Measurements from ENCODE around the gene SDHD.
"Not testable (repeated sequence)": the region's sequence is repeated elsewhere in the genome, so short reads cannot be mapped to it uniquely, and the experiment has no call there.

The SDHD gene

GRCh38 chr11:112086422-112087191 is at the start of gene SDHD, which contains the start of gene TIMM8B:
Gene SDHD, plus strand, starts transcription at chr11:112086873. Its CDS starts 35 bp downstream, at chr11:112086908.
Gene TIMM8B, minus strand, starts transcription at chr11:112086756. Its CDS starts 33 bp downstream, at chr11:112086723.
- peak; percentile 96 for DNase-seq

DNA sequence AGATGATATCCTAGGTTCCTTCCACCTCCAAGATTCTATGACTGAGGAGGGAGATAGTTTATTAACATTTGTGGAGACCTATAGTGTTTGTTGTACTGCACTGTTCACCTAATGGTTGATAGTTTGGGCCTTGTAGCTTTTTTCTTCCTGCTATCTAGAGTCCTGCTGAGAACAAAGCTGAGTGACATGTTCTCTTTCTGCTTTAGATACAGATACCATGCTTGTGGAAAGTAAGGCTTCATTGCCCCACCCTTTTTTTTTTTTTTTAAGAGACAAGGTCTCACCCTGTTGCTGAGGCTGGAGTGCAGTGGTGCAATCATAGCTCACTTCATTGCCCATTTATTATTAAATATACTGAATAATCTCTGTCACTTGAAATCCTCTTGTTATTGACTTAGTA is 49.1 kb upstream of the SDHD start:
- no peak for DNase-seq

- no peak for DNase-seq
These were observed 44.3 kb upstream of the SDHD start for GRCh38 chr11:112042161-112042960.

GRCh38 chr11:112042961-112043304 is 43.7 kb upstream of the SDHD start:
- DNase-seq = no peak

DNA sequence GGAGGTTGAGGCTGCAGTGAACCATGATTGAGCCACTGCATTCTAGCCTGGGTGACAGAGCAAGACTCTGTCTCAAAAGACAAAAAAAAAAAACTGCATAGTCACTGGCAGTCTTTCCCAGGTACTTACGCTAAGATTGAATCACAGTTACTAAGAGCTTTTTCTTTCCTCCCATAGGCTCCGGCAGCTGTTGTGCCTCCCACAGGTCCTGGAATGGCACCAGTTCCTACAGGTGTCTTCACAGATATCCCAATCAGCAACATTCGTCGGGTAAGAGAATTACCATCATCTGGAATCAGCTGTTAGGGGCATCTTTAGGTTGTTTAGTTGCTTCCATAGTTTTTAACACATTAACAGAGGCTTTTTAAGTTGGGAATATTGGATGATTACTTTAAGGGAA is 41.7 kb upstream of the SDHD start:
- DNase-seq = no peak

DNA sequence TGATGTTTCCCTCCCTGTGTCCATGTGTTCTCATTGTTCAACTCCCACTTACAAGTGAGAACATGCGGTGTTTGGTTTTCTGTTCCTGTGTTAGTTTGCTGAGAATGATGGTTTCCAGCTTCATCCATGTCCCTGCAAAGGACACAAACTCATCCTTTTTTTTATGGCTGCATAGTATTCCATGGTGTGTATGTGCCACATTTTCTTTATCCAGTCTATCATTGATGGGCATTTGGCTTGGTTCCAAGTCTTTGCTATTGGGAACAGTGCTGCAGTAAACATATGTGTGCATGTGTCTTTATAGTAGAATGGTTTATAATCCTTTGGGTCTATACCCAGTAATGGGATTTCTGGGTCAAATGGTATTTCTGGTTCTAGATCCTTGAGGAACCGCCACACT is 40.0 kb upstream of the SDHD start:
- not testable (repeated sequence) for DNase-seq

DNA sequence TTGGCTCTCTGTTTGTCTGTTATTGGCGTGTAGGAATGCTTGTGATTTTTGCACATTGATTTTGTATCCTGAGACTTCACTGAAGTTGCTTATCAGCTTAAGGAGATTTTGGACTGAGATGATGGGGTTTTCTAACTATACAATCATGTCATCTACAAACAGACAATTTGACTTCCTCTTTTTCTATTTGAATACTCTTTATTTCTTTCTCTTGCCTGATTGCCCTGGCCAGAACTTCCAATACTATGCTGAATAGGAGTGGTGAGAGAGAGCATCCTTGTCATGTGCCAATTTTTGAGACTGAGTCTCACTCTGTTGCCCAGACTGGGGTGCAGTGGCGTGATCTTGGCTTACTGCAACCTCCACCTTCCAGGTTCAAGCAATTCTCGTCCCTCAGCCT is 38.4 kb upstream of the SDHD start:
- not testable (repeated sequence) for DNase-seq

DNA sequence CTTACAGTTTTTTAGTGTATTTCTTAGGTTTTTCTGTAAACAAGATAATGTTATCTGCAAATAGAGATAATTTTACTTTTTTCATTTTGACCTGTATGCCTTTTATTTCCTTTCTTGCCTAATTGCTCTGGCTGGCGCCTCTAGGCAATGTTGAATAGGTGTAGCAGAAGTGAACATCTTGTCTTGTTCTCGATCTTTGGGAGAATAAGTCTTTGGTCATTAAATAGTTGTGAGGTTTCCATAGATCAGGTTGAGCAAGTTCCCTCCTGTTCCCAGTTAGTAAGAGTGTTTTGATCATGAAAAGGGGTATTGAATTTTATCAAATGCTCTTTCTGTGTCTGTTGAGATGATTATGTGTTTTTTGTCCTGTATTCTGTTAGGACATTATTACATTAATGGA is 36.9 kb upstream of the SDHD start:
- no peak for DNase-seq

- DNase-seq = no peak
These were observed 36.0 kb upstream of the SDHD start for GRCh38 chr11:112050721-112051120.

DNA sequence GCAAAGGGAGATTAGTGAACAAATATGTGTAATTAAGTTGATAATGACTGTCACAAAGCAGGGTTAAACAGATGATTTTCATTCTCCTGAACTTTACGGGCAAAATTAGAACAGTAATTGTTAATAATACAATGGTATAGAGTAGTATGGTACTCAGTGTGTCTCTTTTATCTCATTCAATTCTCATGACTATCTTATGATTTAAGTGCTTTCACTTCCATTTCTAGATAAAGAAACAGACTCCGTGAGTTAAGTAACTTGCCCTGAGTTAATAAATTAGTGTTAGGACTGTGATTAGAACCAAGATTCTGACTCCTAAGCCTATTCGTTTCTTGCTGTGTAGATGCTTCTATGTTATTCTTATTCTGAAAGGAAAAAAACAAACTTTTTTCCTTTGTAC is 34.9 kb upstream of the SDHD start:
- DNase-seq = no peak

DNA sequence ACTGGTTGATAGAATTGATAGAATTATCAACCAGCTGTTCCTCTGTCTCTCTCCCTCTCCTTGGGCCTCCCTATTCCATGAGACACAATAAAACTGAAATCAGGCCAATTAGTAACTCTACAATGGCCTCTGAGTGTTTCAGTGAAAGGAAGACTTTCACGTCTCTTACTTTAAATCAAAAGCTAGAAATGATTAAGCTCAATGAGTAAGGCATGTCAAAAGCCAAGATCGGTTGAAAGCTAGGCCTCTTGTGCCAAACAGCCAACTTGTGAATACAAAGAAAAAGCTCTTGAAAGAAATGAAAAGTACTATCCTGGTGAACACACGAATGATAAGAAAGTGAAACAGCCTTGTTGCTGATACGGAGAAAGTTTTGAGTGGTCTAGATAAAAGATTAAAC is 29.5 kb upstream of the SDHD start:
- DNase-seq = no peak

GRCh38 chr11:112058103-112058502 is 28.6 kb upstream of the SDHD start:
- no peak for DNase-seq

GRCh38 chr11:112062923-112063322 is 23.8 kb upstream of the SDHD start:
- DNase-seq = no peak

DNA sequence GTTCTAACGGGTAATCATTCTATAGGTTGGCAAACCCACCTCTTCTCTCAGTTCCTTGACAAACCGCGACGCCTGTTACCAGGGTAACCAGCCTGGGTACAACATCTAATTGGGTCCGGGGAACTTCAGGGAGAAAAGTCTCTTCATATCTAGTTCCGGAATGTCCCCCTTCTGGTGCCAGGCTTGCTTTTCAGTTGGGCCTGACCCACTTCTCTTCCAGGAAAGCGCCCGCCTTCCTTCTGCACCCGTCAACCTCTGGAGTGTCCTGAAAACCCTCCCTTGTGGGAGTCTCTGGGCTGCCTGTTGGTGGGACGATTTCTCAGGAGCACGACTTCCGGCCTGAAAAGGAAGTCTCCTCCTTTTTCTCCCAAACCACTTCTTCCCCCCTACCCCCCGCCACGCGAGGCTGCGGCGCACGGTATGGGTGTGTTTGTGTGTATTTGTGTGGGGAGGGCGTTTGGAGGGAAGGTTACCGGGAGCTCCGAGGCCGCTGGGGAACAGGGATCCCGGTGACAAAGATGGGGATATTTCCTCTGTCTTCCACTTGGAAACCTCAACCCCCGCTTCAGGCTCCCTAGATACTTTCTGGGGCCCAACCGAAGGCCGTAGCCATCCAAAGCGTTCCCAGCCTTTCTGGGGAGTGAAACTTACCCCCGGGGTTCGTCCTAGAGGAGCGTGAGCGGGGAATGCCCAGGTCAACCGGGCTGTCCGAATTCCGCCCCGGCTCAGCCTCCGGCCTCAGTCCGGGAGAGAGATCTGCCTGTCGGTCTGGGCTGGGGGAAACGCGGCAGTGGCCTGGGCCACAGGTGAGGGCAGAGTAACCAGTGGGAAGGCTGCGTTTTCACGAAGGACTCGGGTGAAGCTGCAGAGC is 12.5 kb upstream of the SDHD start, which contains the start of the genes NKAPD1 and PIH1D2:
NKAPD1 (plus strand) TSS at position 359 of the 871 bp plus-strand sequence. CDS start 1,276 bp downstream, outside the sequence.
PIH1D2 (minus strand) TSS at position 77 of the 871 bp plus-strand sequence. CDS start 843 bp downstream, outside the sequence.
- DNase-seq = peak; percentile 81

- DNase-seq = no peak
These were observed 3.9 kb upstream of the SDHD start for GRCh38 chr11:112082729-112083128.

GRCh38 chr11:112085822-112086421 is 751 bp upstream of the SDHD start:
- no peak for DNase-seq

- DNase-seq = no peak
These were observed 539 bp downstream of the SDHD start for GRCh38 chr11:112087212-112087611.

GRCh38 chr11:112095302-112095701 is 8.6 kb downstream of the SDHD start:
- DNase-seq = not testable (repeated sequence)

DNA sequence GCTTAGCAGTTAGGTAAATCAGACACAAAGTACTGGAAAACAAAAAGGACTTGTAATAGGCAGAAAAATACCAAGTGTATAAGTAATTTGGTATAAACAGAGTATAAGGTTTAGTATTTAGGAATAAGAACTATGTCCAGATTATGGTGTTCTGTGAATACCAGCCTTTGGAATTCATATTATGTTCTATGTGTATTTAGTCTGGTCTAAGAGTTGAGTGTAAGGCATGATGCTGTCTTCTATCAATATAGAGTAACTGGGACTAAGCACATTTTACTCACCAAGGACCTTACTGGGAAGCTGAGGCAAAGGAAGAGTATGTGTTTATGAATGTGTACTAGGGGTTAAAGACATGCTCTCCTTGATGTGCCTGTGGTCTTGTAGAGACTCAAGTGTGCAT is 9.5 kb downstream of the SDHD start:
- DNase-seq = no peak

- DNase-seq = no peak
These were observed 11.3 kb downstream of the SDHD start for GRCh38 chr11:112097734-112098528.

DNA sequence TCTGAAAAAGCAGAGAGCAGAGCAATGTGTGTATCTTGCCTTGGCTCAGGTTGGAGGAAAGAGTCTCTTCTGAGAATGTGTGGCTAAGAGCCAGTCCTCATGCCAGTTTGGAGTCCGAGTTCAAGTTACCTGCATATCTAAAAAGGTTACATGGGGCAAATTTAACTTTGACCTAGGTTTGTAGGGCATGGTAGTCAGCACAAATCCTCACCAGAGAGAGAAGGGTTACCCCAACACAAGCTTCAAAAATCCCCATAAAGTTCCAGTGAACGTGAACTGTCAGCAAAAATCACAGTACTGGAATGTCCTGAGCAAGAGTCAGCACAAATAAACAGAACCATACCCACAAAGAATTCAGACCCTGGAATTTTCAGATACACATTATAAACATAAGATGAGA is 13.8 kb downstream of the SDHD start:
- no peak for DNase-seq

GRCh38 chr11:112103446-112103845 is 16.8 kb downstream of the SDHD start:
- DNase-seq = no peak

All from NCI-H2029 treated with DMSO at 0.1 percent for 48 hours (cell line).